ENCODE data around the gene ZNF385C.
A peak's percentile ranks its signal among the peaks of the same experiment; 100 is the strongest.
"Not testable (repeated sequence)": the region's sequence is repeated elsewhere in the genome, so short reads cannot be mapped to it uniquely, and the experiment has no call there.

ZNF385C gene

GRCh38 chr17:42097691-42098631 lies at the start of gene ZNF385C:
Gene ZNF385C (minus strand): TSS chr17:42098473. CDS start chr17:42063056, 35,417 bp downstream.
- DNase-seq: no peak

- DNase-seq: no peak
Measured at GRCh38 chr17:42146911-42147607, 48.8 kb upstream of the ZNF385C start.

GRCh38 chr17:42143138-42143537 lies 44.9 kb upstream of the ZNF385C start:
- DNase-seq: not testable (repeated sequence)

GRCh38 chr17:42142371-42142896 lies 44.2 kb upstream of the ZNF385C start:
- no peak for DNase-seq

- DNase-seq: no peak
Measured at GRCh38 chr17:42141382-42141781, 43.1 kb upstream of the ZNF385C start.

- not testable (repeated sequence) for DNase-seq
Measured at GRCh38 chr17:42140690-42141089, 42.4 kb upstream of the ZNF385C start.

GRCh38 chr17:42138749-42139492 lies 40.6 kb upstream of the ZNF385C start:
- DNase-seq: no peak

GRCh38 chr17:42136654-42137051 lies 38.4 kb upstream of the ZNF385C start:
- DNase-seq: no peak

- no peak for DNase-seq
Measured at GRCh38 chr17:42135664-42136653, 37.7 kb upstream of the ZNF385C start.

- DNase-seq: no peak
Measured at GRCh38 chr17:42135151-42135550, 36.9 kb upstream of the ZNF385C start.

GRCh38 chr17:42133461-42134041 lies 35.3 kb upstream of the ZNF385C start:
- DNase-seq: no peak

GRCh38 chr17:42132941-42133340 lies 34.7 kb upstream of the ZNF385C start:
- DNase-seq: peak; percentile 40

GRCh38 chr17:42131981-42132432 lies 33.7 kb upstream of the ZNF385C start:
- no peak for DNase-seq

- no peak for DNase-seq
Measured at GRCh38 chr17:42131232-42131631, 33.0 kb upstream of the ZNF385C start.

GRCh38 chr17:42130310-42130936 lies 32.1 kb upstream of the ZNF385C start:
- DNase-seq: no peak

GRCh38 chr17:42129109-42129837 lies 31.0 kb upstream of the ZNF385C start:
- DNase-seq: no peak

GRCh38 chr17:42127414-42127813 lies 29.1 kb upstream of the ZNF385C start:
- DNase-seq: no peak

GRCh38 chr17:42126836-42127235 lies 28.6 kb upstream of the ZNF385C start:
- no peak for DNase-seq

GRCh38 chr17:42125565-42125964 lies 27.3 kb upstream of the ZNF385C start:
- DNase-seq: no peak

- no peak for DNase-seq
Measured at GRCh38 chr17:42124256-42124655, 26.0 kb upstream of the ZNF385C start.
